Endodermal cell (in vitro differentiated cells): Measurements from ENCODE around the gene NUDCD3. TPM values are rescaled to one million over a fixed set of nuclear protein-coding genes. Genes with fewer than 3 reads are reported as not detected.

Experiments used
- DNase-seq: peaks from one replicate; pipeline ENCODE4 v3.0.0-alpha.2; 2017
- H3K27ac ChIP-seq: 2 replicates; pipeline ENCODE4 v1.5.1; 2013; ENCODE audit warnings: mild to moderate bottlenecking, low read depth, low read length, moderate library complexity
- H3K27me3 ChIP-seq: 2 replicates; pipeline ENCODE4 v1.6.1; 2013; ENCODE audit warnings: mild to moderate bottlenecking, low read length, moderate library complexity; ENCODE audit not compliant: insufficient read depth, control insufficient read depth, poor library complexity, severe bottlenecking
- H3K36me3 ChIP-seq: 2 replicates; pipeline ENCODE4 v1.7.0; 2013; ENCODE audit warnings: mild to moderate bottlenecking, low read length, moderate library complexity; ENCODE audit not compliant: control insufficient read depth, insufficient read depth
- H3K4me1 ChIP-seq: one replicate; pipeline ENCODE4 v1.7.0; 2013; ENCODE audit warnings: low read length; ENCODE audit not compliant: control insufficient read depth, insufficient read depth
- H3K4me3 ChIP-seq: 2 replicates; pipeline ENCODE4 v1.5.1; 2013; ENCODE audit warnings: mild to moderate bottlenecking, low read length, moderate library complexity
- H3K9ac ChIP-seq: 2 replicates; pipeline ENCODE4 v1.6.1; 2013; ENCODE audit warnings: mild to moderate bottlenecking, low read length, moderate library complexity; ENCODE audit not compliant: poor library complexity, severe bottlenecking; ENCODE audit errors: extremely low read depth
- H3K9me3 ChIP-seq: 2 replicates; pipeline ENCODE4 v1.6.1; 2013; ENCODE audit warnings: mild to moderate bottlenecking, low read length, moderate library complexity; ENCODE audit not compliant: control insufficient read depth
- H3K27ac Mint-ChIP-seq: 2 replicates; pipeline ENCODE4 v1.8.0; 2020; ENCODE audit warnings: mixed read lengths
- H3K27me3 Mint-ChIP-seq: 2 replicates; pipeline ENCODE4 v1.8.0; 2021; ENCODE audit warnings: mild to moderate bottlenecking, mixed read lengths; ENCODE audit not compliant: insufficient read depth
- H3K36me3 Mint-ChIP-seq: 2 replicates; pipeline ENCODE4 v1.8.0; 2020; ENCODE audit warnings: low read depth, mixed read lengths
- H3K4me1 Mint-ChIP-seq: 2 replicates; pipeline ENCODE4 v1.8.0; 2020; ENCODE audit warnings: mixed read lengths
- H3K4me3 Mint-ChIP-seq: 2 replicates; pipeline ENCODE4 v1.8.0; 2020; ENCODE audit warnings: mild to moderate bottlenecking, moderate library complexity, mixed read lengths
- H3K9me3 Mint-ChIP-seq: 2 replicates; pipeline ENCODE4 v1.8.0; 2020; ENCODE audit warnings: mild to moderate bottlenecking, mixed read lengths
- CTCF ChIP-seq: fragments of 200-600 bp; sonication (generic); conservative IDR thresholded peaks from 2 replicates; pipeline ENCODE4 v1.5.0; 2021; ENCODE audit warnings: antibody characterized with exemption, mild to moderate bottlenecking
- WGBS, 2 experiments: methylation state at CpG; one replicate each; pipeline versions ENCODE4 v1.1.5 to v1.1.7; 2013; ENCODE audit warnings: missing lambda C conversion rate in 2 of 2, mixed read lengths in 1 of 2; ENCODE audit not compliant: insufficient coverage in 1 of 2, insufficient read length in 1 of 2; 5-methylcytosine and 5-hydroxymethylcytosine counted together
- total RNA-seq, 2 donors: library from RNA; stranded (reverse); fragmentation: NEBNext Ultra II Directional in 1 of 2; extraction: Animal tissue kit (Norgen Biotek cat#: 25700) in 1 of 2; gene quantifications; 2 replicates in 1 of 2; 3 replicates in 1 of 2; pipeline ENCODE4 v1.2.1, GENCODE V29; 2021

Gene NUDCD3
- total RNA-seq, 2 donors from 2014 or later, result 80.8 to 116 TPM

GRCh38 chr7:44346063-44346462 lies 144.4 kb downstream of the NUDCD3 start:
- H3K36me3 Mint-ChIP-seq, result no peaks in the 10 kb centered on the region
- H3K4me3 Mint-ChIP-seq, result no peak overlapping the region
- Histone ChIP-seq H3K4me1 (no peaks in the 10 kb centered on the region), H3K27me3 (peaks cover 23% of the 10 kb centered on the region), H3K9ac (no peak overlapping the region), H3K4me3 (no peak overlapping the region), H3K9me3 (no peaks in the 10 kb centered on the region), H3K27ac (no peak overlapping the region), H3K36me3 (no peaks in the 10 kb centered on the region)
- no peak for DNase-seq
- peaks cover 7% of the 10 kb centered on the region for H3K9me3 Mint-ChIP-seq
- H3K27me3 Mint-ChIP-seq, result peaks cover 10% of the 10 kb centered on the region
- no peaks in the 10 kb centered on the region for H3K4me1 Mint-ChIP-seq
- TF ChIP-seq CTCF, result no peak
- WGBS, 2 experiments, result 86 to 100% methylated on average over 1 to 2 of the region's 2 CpGs
- H3K27ac Mint-ChIP-seq, result no peak overlapping the region

GRCh38 chr7:44341401-44341800 lies 149.1 kb downstream of the NUDCD3 start:
- WGBS, 2 experiments, result 96% methylated on average over 3 of the region's 3 CpGs; no CpG with 5 or more reads in 1 of the 2 experiments
- no peak overlapping the region for H3K27ac Mint-ChIP-seq
- peaks cover 15% of the 10 kb centered on the region for H3K27me3 Mint-ChIP-seq
- H3K36me3 Mint-ChIP-seq, result no peaks in the 10 kb centered on the region
- Histone ChIP-seq H3K27me3 (peaks cover 31% of the 10 kb centered on the region), H3K9me3 (no peaks in the 10 kb centered on the region), H3K4me3 (no peak overlapping the region), H3K36me3 (no peaks in the 10 kb centered on the region), H3K27ac (no peak overlapping the region), H3K4me1 (no peaks in the 10 kb centered on the region), H3K9ac (no peak overlapping the region)
- peaks cover 7% of the 10 kb centered on the region for H3K9me3 Mint-ChIP-seq
- no peaks in the 10 kb centered on the region for H3K4me1 Mint-ChIP-seq
- no peak for DNase-seq
- TF ChIP-seq CTCF, result no peak
- H3K4me3 Mint-ChIP-seq, result no peak overlapping the region

- Mint-ChIP-seq H3K36me3 (no peaks in the 10 kb centered on the region), H3K4me1 (no peaks in the 10 kb centered on the region), H3K27me3 (peaks cover 5% of the 10 kb centered on the region), H3K9me3 (peaks cover 7% of the 10 kb centered on the region), H3K4me3 (no peak overlapping the region), H3K27ac (no peak overlapping the region)
- Histone ChIP-seq H3K36me3 (no peaks in the 10 kb centered on the region), H3K4me3 (no peak overlapping the region), H3K4me1 (no peaks in the 10 kb centered on the region), H3K27ac (no peak overlapping the region), H3K9me3 (no peaks in the 10 kb centered on the region), H3K9ac (no peak overlapping the region), H3K27me3 (peaks cover 10% of the 10 kb centered on the region)
- 92% methylated on average over 2 of the region's 3 CpGs; no CpG with 5 or more reads in 1 of the 2 experiments for WGBS, 2 experiments
- DNase-seq, result no peak
- TF ChIP-seq CTCF, result no peak
Measured at GRCh38 chr7:44338600-44338999, 151.9 kb downstream of the NUDCD3 start.
